Right atrium auricular region (tissue), 2 donors: ENCODE data around the gene PRKCZ. TPM values are rescaled to one million over a fixed set of nuclear protein-coding genes. Genes with fewer than 3 reads are reported as not detected.

Source experiments
- DNase-seq: peaks from one replicate; pipeline ENCODE4 v3.0.0-alpha.2; 2019; ENCODE audit warnings: low spot score
- H3K27ac ChIP-seq, 2 donors: fragments of 200-600 bp; sonication (generic); 1 replicate in 1 of 2; 2 replicates in 1 of 2; pipeline ENCODE4 v1.5.1; 2016 to 2019
- H3K27me3 ChIP-seq, 2 donors: fragments of 200-600 bp; sonication (generic); one replicate each; pipeline versions ENCODE4 v1.5.1 to v1.6.0; 2017 to 2019
- H3K36me3 ChIP-seq: fragments of 200-600 bp; sonication (generic); one replicate; pipeline ENCODE4 v1.5.1; 2016
- H3K4me1 ChIP-seq, 2 donors: fragments of 200-600 bp; sonication (generic); one replicate each; pipeline versions ENCODE4 v1.5.1 to v1.6.0; 2017 to 2019
- H3K4me3 ChIP-seq, 2 donors: fragments of 200-600 bp; sonication (generic); 1 replicate in 1 of 2; 2 replicates in 1 of 2; pipeline ENCODE4 v1.5.1; 2017 to 2019; ENCODE audit warnings: mild to moderate bottlenecking in 1 of 2, moderate library complexity in 1 of 2
- H3K9me3 ChIP-seq, 2 donors: fragments of 200-600 bp; sonication (generic); one replicate each; pipeline ENCODE4 v1.5.1; 2019
- total RNA-seq, 2 donors: library from RNA; depleted of rRNA; stranded (reverse); fragments of >200 nt; gene quantifications; one replicate each; pipeline ENCODE4 v1.1.0, GENCODE V29; 2016
- TF ChIP-seq, protein P1 (sequence below), 2 donors: fragments of 200-600 bp; sonication (generic); IDR thresholded peaks; one replicate each; pipeline ENCODE4 v1.5.1; 2019; ENCODE audit warnings: antibody characterized with exemption in 2 of 2

PRKCZ gene
- total RNA-seq, 2 donors from 2014 or later = 15.3 to 16.4 TPM

DNA sequence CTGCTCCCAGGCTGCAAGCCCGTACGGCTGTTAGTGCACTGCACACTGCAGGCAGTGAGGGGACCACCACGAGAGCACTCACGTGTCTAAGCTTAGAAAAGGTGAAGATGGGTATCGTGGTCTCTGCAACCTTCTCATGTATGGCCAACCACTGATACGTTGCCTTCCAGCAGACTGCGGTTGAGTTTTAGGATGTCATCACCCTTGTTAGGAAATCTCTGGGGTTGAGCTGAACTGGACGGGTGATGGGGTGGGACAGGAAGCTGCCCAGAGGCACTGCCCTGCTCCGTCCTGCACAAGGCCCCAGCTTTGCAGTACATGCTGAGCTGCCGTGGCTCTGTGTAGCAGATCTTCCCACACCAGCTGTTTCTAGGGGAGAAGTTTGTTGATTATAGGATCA lies 101.0 kb downstream of the PRKCZ start:
- no peak for DNase-seq
- Histone ChIP-seq H3K27ac (no peak overlapping the region), H3K27me3 (no peaks in the 10 kb centered on the region), H3K36me3 (peaks cover 4% of the 10 kb centered on the region), H3K4me1 (no peaks in the 10 kb centered on the region), H3K4me3 (no peak overlapping the region), H3K9me3 (no peaks in the 10 kb centered on the region)
- TF ChIP-seq, protein P1, sequence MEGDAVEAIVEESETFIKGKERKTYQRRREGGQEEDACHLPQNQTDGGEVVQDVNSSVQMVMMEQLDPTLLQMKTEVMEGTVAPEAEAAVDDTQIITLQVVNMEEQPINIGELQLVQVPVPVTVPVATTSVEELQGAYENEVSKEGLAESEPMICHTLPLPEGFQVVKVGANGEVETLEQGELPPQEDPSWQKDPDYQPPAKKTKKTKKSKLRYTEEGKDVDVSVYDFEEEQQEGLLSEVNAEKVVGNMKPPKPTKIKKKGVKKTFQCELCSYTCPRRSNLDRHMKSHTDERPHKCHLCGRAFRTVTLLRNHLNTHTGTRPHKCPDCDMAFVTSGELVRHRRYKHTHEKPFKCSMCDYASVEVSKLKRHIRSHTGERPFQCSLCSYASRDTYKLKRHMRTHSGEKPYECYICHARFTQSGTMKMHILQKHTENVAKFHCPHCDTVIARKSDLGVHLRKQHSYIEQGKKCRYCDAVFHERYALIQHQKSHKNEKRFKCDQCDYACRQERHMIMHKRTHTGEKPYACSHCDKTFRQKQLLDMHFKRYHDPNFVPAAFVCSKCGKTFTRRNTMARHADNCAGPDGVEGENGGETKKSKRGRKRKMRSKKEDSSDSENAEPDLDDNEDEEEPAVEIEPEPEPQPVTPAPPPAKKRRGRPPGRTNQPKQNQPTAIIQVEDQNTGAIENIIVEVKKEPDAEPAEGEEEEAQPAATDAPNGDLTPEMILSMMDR (IDR thresholded peaks at IDR 0.05) = no peak

DNA sequence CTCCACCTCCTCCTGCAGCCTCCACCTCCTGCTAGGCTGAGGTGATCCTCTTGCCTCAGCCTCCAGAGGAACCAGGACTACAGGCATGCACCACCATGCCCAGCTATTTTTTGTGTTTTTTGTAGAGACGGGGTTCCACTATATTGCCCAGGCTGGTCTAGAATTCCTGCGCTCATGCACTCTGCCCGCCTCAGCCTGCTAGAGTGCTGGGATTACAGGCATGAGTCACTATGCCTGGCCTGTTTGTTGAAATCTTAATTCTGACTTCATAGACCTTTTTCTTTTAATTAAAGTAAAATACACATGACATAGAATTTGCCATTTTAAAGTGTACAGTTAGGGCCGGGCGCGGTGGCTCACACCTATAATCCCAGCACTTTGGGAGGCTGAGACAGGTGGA lies 101.7 kb downstream of the PRKCZ start:
- Histone ChIP-seq H3K27ac (no peak overlapping the region), H3K27me3 (no peaks in the 10 kb centered on the region), H3K36me3 (peaks cover under 1% of the 10 kb centered on the region), H3K9me3 (no peaks in the 10 kb centered on the region), H3K4me3 (no peak overlapping the region), H3K4me1 (no peaks in the 10 kb centered on the region)
- TF ChIP-seq, protein P1 (IDR thresholded peaks at IDR 0.05) = no peak
- no peak for DNase-seq

DNA sequence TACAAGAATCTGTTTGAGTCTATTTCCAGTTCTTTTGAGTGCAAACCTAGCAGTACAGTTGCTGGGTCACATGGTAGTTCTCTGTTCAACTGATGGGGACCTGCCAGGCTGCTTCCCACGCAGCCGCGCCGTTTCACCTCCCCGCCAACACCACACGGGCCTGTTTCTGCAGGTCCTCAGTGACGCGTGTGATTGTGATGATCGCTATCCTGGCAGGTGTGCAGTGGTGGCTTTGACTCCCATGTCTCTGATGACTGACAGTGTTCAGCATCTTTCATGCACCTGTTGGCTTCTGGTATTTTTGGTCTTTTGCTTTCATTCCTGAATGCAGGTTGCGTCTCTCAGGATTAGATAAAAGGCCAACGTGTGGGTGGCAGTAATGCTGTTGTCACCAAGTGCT lies 102.7 kb downstream of the PRKCZ start:
- H3K4me3 ChIP-seq = no peak overlapping the region
- TF ChIP-seq, protein P1 (IDR thresholded peaks at IDR 0.05) = no peak
- no peaks in the 10 kb centered on the region for H3K4me1 ChIP-seq
- H3K9me3 ChIP-seq = no peaks in the 10 kb centered on the region
- DNase-seq = no peak
- H3K27me3 ChIP-seq = no peaks in the 10 kb centered on the region
- no peaks in the 10 kb centered on the region for H3K36me3 ChIP-seq
- H3K27ac ChIP-seq = no peak overlapping the region

DNA sequence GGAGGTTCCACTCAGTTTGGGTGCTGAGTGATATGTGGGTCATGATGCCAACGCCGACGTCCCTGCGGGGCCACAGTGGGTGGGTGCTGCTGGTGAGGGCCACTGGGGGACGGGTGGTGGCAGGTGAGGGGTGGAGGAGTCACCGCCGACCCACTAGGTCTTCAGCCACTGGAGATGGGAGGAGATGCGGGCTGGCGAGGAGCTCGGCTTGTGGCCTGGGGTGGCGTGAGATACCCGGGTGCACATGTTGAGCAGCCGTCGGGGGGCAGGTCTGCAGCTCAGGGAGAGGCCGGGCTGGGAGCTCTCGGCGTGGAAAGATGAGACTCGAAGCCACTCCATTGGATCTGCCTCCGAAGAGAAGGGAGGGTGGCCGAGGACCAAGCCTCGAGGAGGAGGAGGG lies 103.8 kb downstream of the PRKCZ start:
- Histone ChIP-seq H3K4me1 (no peaks in the 10 kb centered on the region), H3K36me3 (no peaks in the 10 kb centered on the region), H3K27me3 (no peaks in the 10 kb centered on the region), H3K4me3 (no peak overlapping the region), H3K27ac (no peak overlapping the region), H3K9me3 (no peaks in the 10 kb centered on the region)
- TF ChIP-seq, protein P1 (IDR thresholded peaks at IDR 0.05) = no peak
- no peak for DNase-seq

DNA sequence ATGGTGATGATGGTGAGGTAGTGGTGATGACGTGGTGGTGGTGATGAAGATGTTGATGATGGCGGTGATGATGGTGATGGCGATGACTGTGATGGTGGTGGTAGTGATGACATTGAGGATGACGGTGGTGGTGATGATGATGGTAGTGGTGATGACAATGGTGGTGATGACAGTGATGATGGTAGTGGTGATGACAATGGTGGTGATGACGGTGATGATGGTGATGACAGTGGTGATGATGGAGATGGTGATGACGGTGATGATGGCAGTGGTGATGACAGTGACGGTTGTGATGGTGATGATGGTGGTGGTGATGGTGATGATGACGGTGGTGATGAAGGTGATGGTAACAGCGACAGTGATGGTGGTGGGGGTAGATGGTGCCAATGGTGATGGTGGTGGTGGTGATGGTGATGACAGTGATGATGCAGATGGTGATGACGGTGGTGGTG lies 105.0 kb downstream of the PRKCZ start:
- H3K4me1 ChIP-seq = no peaks in the 10 kb centered on the region
- H3K36me3 ChIP-seq = no peaks in the 10 kb centered on the region
- TF ChIP-seq, protein P1 (IDR thresholded peaks at IDR 0.05) = no peak
- no peaks in the 10 kb centered on the region for H3K9me3 ChIP-seq
- no peak overlapping the region for H3K4me3 ChIP-seq
- no peak overlapping the region for H3K27ac ChIP-seq
- no peak for DNase-seq
- H3K27me3 ChIP-seq = no peaks in the 10 kb centered on the region

DNA sequence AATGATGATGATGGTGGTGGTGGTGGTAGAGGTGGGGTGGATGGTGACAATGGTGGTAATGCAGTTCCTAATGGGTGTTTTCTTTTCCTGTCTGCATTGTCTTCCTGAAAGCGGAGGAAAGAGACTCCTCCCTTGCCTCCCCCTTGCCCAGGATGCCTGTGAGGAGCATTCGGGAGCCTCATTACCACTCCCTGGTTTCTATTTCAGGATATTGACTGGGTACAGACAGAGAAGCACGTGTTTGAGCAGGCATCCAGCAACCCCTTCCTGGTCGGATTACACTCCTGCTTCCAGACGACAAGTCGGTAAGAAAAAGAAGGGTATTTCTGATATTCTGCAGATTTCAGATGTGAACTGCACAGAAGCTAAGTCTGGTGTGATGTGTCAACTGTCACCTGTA lies 105.6 kb downstream of the PRKCZ start:
- Histone ChIP-seq H3K27ac (no peak overlapping the region), H3K27me3 (no peaks in the 10 kb centered on the region), H3K4me1 (no peaks in the 10 kb centered on the region), H3K4me3 (no peak overlapping the region), H3K9me3 (no peaks in the 10 kb centered on the region), H3K36me3 (no peaks in the 10 kb centered on the region)
- DNase-seq = no peak
- TF ChIP-seq, protein P1 (IDR thresholded peaks at IDR 0.05) = no peak
